Osteoblast (primary cell): Measurements from ENCODE around the gene PLEKHJ1. TPM values are rescaled to one million over a fixed set of nuclear protein-coding genes. Genes with fewer than 3 reads are reported as not detected.
"Not testable (repeated sequence)": the region's sequence is repeated elsewhere in the genome, so short reads cannot be mapped to it uniquely, and the experiment has no call there.

ENCODE experiments used
- DNase-seq: peaks from one replicate; pipeline ENCODE4 v3.0.0; 2011; ENCODE audit warnings: low spot score, mixed read lengths; ENCODE audit not compliant: insufficient read length; ENCODE audit errors: missing footprints
- H2AFZ ChIP-seq: 2 replicates; pipeline ENCODE4 v1.6.0; 2011; ENCODE audit warnings: mild to moderate bottlenecking, low read length
- H3K27ac ChIP-seq: 2 replicates; pipeline ENCODE4 v1.5.1; 2011; ENCODE audit warnings: mild to moderate bottlenecking, low read depth, low read length, moderate library complexity
- H3K27me3 ChIP-seq: 2 replicates; pipeline ENCODE4 v1.6.0; 2012; ENCODE audit warnings: mild to moderate bottlenecking, control low read depth, inconsistent platforms, low read length, moderate library complexity; ENCODE audit not compliant: insufficient read depth
- H3K36me3 ChIP-seq: 2 replicates; pipeline ENCODE4 v1.5.1; 2011; ENCODE audit warnings: mild to moderate bottlenecking, low read length, control low read depth, moderate library complexity; ENCODE audit not compliant: insufficient read depth
- H3K4me1 ChIP-seq: 2 replicates; pipeline ENCODE4 v1.5.1; 2011; ENCODE audit warnings: mild to moderate bottlenecking, low read length, control low read depth, moderate library complexity; ENCODE audit not compliant: insufficient read depth
- H3K4me2 ChIP-seq: 2 replicates; pipeline ENCODE4 v1.6.0; 2011; ENCODE audit warnings: mild to moderate bottlenecking, low read length; ENCODE audit not compliant: insufficient read depth
- H3K4me3 ChIP-seq: fragments of 200-600 bp; sonication (generic); 3 replicates; pipeline ENCODE4 v1.5.1; 2012; ENCODE audit warnings: mild to moderate bottlenecking, low read length, inconsistent platforms; ENCODE audit not compliant: insufficient read depth
- H3K79me2 ChIP-seq: 2 replicates; pipeline ENCODE4 v1.6.0; 2012; ENCODE audit warnings: mild to moderate bottlenecking, low read length, control low read depth, inconsistent platforms; ENCODE audit not compliant: insufficient read depth
- H3K9me3 ChIP-seq: 2 replicates; pipeline ENCODE4 v1.5.1; 2011; ENCODE audit warnings: low read depth, low read length, control low read depth
- H4K20me1 ChIP-seq: 2 replicates; pipeline ENCODE4 v1.6.0; 2012; ENCODE audit warnings: mild to moderate bottlenecking, low read length, control low read depth; ENCODE audit not compliant: insufficient read depth
- CTCF ChIP-seq: IDR thresholded peaks from 2 replicates; pipeline ENCODE4 v1.5.1; 2011; ENCODE audit warnings: mild to moderate bottlenecking, low read depth, low read length, moderate library complexity; ENCODE audit errors: extremely low read depth
- total RNA-seq: library from RNA; depleted of rRNA; stranded (reverse); fragments of >200 nt; gene quantifications from 2 replicates; pipeline ENCODE4 v1.2.3, GENCODE V29; 2012

PLEKHJ1 gene
- total RNA-seq, 1 donor, result 43.4 TPM

GRCh38 chr19:2201473-2202148 lies 34.5 kb downstream of the PLEKHJ1 start:
- Histone ChIP-seq H2AFZ (no peak overlapping the region), H3K4me1 (peaks cover 4% of the 10 kb centered on the region), H3K4me3 (no peak overlapping the region), H3K36me3 (peaks cover 54% of the 10 kb centered on the region), H3K27me3 (no peaks in the 10 kb centered on the region), H3K4me2 (no peak overlapping the region), H3K27ac (no peak overlapping the region), H4K20me1 (peaks cover 41% of the 10 kb centered on the region), H3K79me2 (peaks cover 88% of the 10 kb centered on the region), H3K9me3 (no peaks in the 10 kb centered on the region)
- no peak for TF ChIP-seq CTCF
- no peak for DNase-seq

GRCh38 chr19:2200624-2201294 lies 35.4 kb downstream of the PLEKHJ1 start:
- H3K9me3 ChIP-seq, H3K4me1 ChIP-seq, H2AFZ ChIP-seq, H3K4me2 ChIP-seq, H3K27ac ChIP-seq, H3K4me3 ChIP-seq, DNase-seq, H3K27me3 ChIP-seq: not testable (repeated sequence)
- H3K36me3 ChIP-seq, result peaks cover 50% of the 10 kb centered on the region
- H3K79me2 ChIP-seq, result peaks cover 94% of the 10 kb centered on the region
- peaks cover 46% of the 10 kb centered on the region for H4K20me1 ChIP-seq

- Histone ChIP-seq H3K4me1 (peaks cover 4% of the 10 kb centered on the region), H2AFZ (no peak overlapping the region), H4K20me1 (peaks cover 43% of the 10 kb centered on the region), H3K4me2 (no peak overlapping the region), H3K9me3 (no peaks in the 10 kb centered on the region), H3K27me3 (no peaks in the 10 kb centered on the region), H3K36me3 (peaks cover 49% of the 10 kb centered on the region), H3K4me3 (no peak overlapping the region), H3K79me2 (peaks cover 96% of the 10 kb centered on the region), H3K27ac (no peak overlapping the region)
- TF ChIP-seq CTCF, result no peak
- no peak for DNase-seq
Measured at GRCh38 chr19:2199861-2200623, 36.1 kb downstream of the PLEKHJ1 start.

- H3K9me3 ChIP-seq, result no peaks in the 10 kb centered on the region
- TF ChIP-seq CTCF, result peak; percentile 49
- DNase-seq, result peak; percentile 95
- peaks cover 51% of the 10 kb centered on the region for H3K36me3 ChIP-seq
- no peak overlapping the region for H3K4me2 ChIP-seq
- peaks cover 4% of the 10 kb centered on the region for H3K4me1 ChIP-seq
- no peak overlapping the region for H2AFZ ChIP-seq
- H3K79me2 ChIP-seq, result peaks cover 99% of the 10 kb centered on the region
- H3K4me3 ChIP-seq, result no peak overlapping the region
- H3K27ac ChIP-seq, result no peak overlapping the region
- peaks cover 39% of the 10 kb centered on the region for H4K20me1 ChIP-seq
- H3K27me3 ChIP-seq, result no peaks in the 10 kb centered on the region
Measured at GRCh38 chr19:2199215-2199614, 36.9 kb downstream of the PLEKHJ1 start.
